HepG2 (cell line): Measurements from ENCODE around the gene CPEB4. TPM values are rescaled to one million over a fixed set of nuclear protein-coding genes. Genes with fewer than 3 reads are reported as not detected.

Experiments used
- ATAC-seq: fragments of 200-7000 bp; cut with Tn5 transposase; 3 replicates; pipeline ENCODE4 v1.9.1; 2020; ENCODE audit warnings: mild to moderate bottlenecking, moderate library complexity
- BruUV-seq: library from RNA; stranded (reverse); fragments of 400-500 nt; replicated peaks from 2 replicates; lab custom pipeline; 2021; lab: Mats Ljungman, UMichigan
- CTCF ChIA-PET: fragments of 300-600 bp; formaldehyde crosslinking; extraction: SDS; loops from one replicate; lab custom pipeline; 2021; ENCODE audit warnings: low total read pairs, inconsistent platforms, low intra/inter-chr PET ratio; lab: Yijun Ruan, JAX
- POLR2A ChIA-PET: fragments of 350-600 bp; sonication (Branson Sonifier 250); formaldehyde crosslinking; loops from one replicate; lab custom pipeline; 2020; ENCODE audit warnings: antibody characterized with exemption, inconsistent platforms; lab: Yijun Ruan, JAX
- DNase-seq: peaks from one replicate; pipeline ENCODE4 v3.0.0-alpha.2; 2015; ENCODE audit warnings: low spot score
- FAIRE-seq: peaks from 3 replicates; lab custom pipeline; 2011; peaks lifted over from hg19 to GRCh38; lab: Jason Lieb, UNC
- H2AFZ ChIP-seq: one replicate; pipeline ENCODE4 v1.6.1; 2011; ENCODE audit warnings: low read length, inconsistent platforms
- H3K27ac ChIP-seq: fragments of 300-600 bp; 3 replicates; pipeline ENCODE4 v1.8.0; 2011; ENCODE audit warnings: mixed run types, mild to moderate bottlenecking, mixed read lengths, low read length, inconsistent platforms; ENCODE audit not compliant: insufficient read depth; ENCODE audit errors: extremely low read length
- H3K27me3 ChIP-seq, 2 experiments: fragments of 200-600 bp in 1 of 2; 2 replicates in 1 of 2; 3 replicates in 1 of 2; pipeline versions ENCODE4 v1.6.0 to v1.8.0; 2011; ENCODE audit warnings: low read length in 2 of 2, mild to moderate bottlenecking in 2 of 2, moderate library complexity in 2 of 2, inconsistent platforms in 1 of 2; ENCODE audit not compliant: insufficient read depth in 2 of 2, control insufficient read depth in 1 of 2
- H3K36me3 ChIP-seq, 2 experiments: fragments of 200-600 bp in 1 of 2; replicated peaks in 1 of 2; 2 replicates in 1 of 2; 3 replicates in 1 of 2; pipeline versions ENCODE4 v1.5.1 to v1.8.0; 2011; ENCODE audit warnings: low read length in 2 of 2, inconsistent platforms in 1 of 2; ENCODE audit not compliant: insufficient read depth in 2 of 2, control insufficient read depth in 1 of 2
- H3K4me1 ChIP-seq: 2 replicates; pipeline ENCODE4 v1.5.1; 2012; ENCODE audit warnings: low read length, inconsistent platforms; ENCODE audit not compliant: insufficient read depth
- H3K4me2 ChIP-seq: 2 replicates; pipeline ENCODE4 v1.6.0; 2011; ENCODE audit warnings: low read depth, low read length, inconsistent platforms
- H3K4me3 ChIP-seq, 3 experiments: fragments of 200-600 bp in 1 of 3; sonication (generic), shearing (Covaris generic) in 1 of 3; replicated peaks in 1 of 3; 2 replicates each; pipeline ENCODE4 v1.5.1; 2011 to 2016; ENCODE audit warnings: low read length in 3 of 3, inconsistent platforms in 2 of 3, low read depth in 2 of 3, mild to moderate bottlenecking in 2 of 3, control low read depth in 1 of 3, mixed read lengths in 1 of 3; ENCODE audit not compliant: insufficient read depth in 1 of 3
- H3K79me2 ChIP-seq: one replicate; pipeline ENCODE4 v1.6.1; 2011; ENCODE audit warnings: low read length, inconsistent platforms; ENCODE audit not compliant: insufficient read depth
- H3K9ac ChIP-seq: 2 replicates; pipeline ENCODE4 v1.6.0; 2011; ENCODE audit warnings: mild to moderate bottlenecking, low read depth, low read length, inconsistent platforms; ENCODE audit not compliant: insufficient read depth
- H3K9me3 ChIP-seq: 2 replicates; pipeline ENCODE4 v1.5.1; 2012; ENCODE audit warnings: mild to moderate bottlenecking, low read length
- H4K20me1 ChIP-seq: 2 replicates; pipeline ENCODE4 v1.6.0; 2011; ENCODE audit warnings: inconsistent platforms, mild to moderate bottlenecking, low read length, moderate library complexity; ENCODE audit not compliant: insufficient read depth
- CBX2 ChIP-seq, 2 experiments: fragments of 200-600 bp in 1 of 2; sonication (generic); formaldehyde crosslinking in 1 of 2; IDR thresholded peaks; 2 replicates each; pipeline versions ENCODE4 v1.7.0 to v1.8.1; 2018 to 2022; ENCODE audit warnings: low read depth in 2 of 2, low read length in 1 of 2, mild to moderate bottlenecking in 1 of 2, missing genetic modification reagents in 1 of 2
- CEBPB ChIP-seq: IDR thresholded peaks from 2 replicates; pipeline ENCODE4 v1.6.1; 2011; ENCODE audit warnings: low read depth, low read length, improper control_type of control experiment, borderline replicate concordance
- JUN ChIP-seq: sonication (generic); formaldehyde crosslinking; IDR thresholded peaks from 2 replicates; pipeline ENCODE4 v1.4.0; 2020; ENCODE audit warnings: mild to moderate bottlenecking, missing genetic modification reagents
- ZNF629 ChIP-seq: sonication (generic); formaldehyde crosslinking; conservative IDR thresholded peaks from 2 replicates; pipeline ENCODE4 v1.5.0; 2020; ENCODE audit warnings: missing genetic modification reagents
- WGBS: methylation state at CpG from one replicate; pipeline ENCODE4 v1.1.6; 2017; ENCODE audit warnings: low lambda C conversion rate; 5-methylcytosine and 5-hydroxymethylcytosine counted together
- in situ Hi-C: cut with HindIII; loops from 2 replicates; pipeline ENCODE4 v1.10.0; 2017; ENCODE audit warnings: low pct_unique_long_range_greater_than_20kb; ENCODE audit not compliant: extremely low pct_ligation_motif_present
- intact Hi-C: fragments of 100-400 bp; cut with micrococcal nuclease; formaldehyde crosslinking; loops from one replicate; pipeline ENCODE4 v1.10.0; 2022; ENCODE audit not compliant: unreplicated experiment
- polyA plus RNA-seq, 8 experiments: library from polyadenylated mRNA; depleted of rRNA in 3 of 8; stranded (reverse) in 7 of 8; unstranded in 1 of 8; fragments of >200 nt; fragmentation: Illumina TruSeq in 4 of 8; extraction: Trizol in 4 of 8; gene quantifications; 2 replicates each; pipeline versions ENCODE4 v1.2.1 to v1.2.3, GENCODE V29; 2011 to 2016; ENCODE audit warnings: low read depth in 4 of 8, missing spikeins in 1 of 8, mixed read lengths in 1 of 8; ENCODE audit not compliant: insufficient read depth in 1 of 8
- total RNA-seq, 5 experiments: library from RNA; depleted of rRNA; stranded (reverse); fragments of >200 nt; fragmentation: Illumina TruSeq; extraction: Trizol; gene quantifications; 2 replicates each; pipeline ENCODE4 v1.2.3, GENCODE V29; 2016; ENCODE audit warnings: low read depth in 1 of 5

The CPEB4 gene
- total and polyA plus RNA-seq, 2 of the 13 experiments (the other 11 are each of a cell fraction or from before 2014, with no cell fraction given): 7.7 to 26.7 TPM

DNA sequence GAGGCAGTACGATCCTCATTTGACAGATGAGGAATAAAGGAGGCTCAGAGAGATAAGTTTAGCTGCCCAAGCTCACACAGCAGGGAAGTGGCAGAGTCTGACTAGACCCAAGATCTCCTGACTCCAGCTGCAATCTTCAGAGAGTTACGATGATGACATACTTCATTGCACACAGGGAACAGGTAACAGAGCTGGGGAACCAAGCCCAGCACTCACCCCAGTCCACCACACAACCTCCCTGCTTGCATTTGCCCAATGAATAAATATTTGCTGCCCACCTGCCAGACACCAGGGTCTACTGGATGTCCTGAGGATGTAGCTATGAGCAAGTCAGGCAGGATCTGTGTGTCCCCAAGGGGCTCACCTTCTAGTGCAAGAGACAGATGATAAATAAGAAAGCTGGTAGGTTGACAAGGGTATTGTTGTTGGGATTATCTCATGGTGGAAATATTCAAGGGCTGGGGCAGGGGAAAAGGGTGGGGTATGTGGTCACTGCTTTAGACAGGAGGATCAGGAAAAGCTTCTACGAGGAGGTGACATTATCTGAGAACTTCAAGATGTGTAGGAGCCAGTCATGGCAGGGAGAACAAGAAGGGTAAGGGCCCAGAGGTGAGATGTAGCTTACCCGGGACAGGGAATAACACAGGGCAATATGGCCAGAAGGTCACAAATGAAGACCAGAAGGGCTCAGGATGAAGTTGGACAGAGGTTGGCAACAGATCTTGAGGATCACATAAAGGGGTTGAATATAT is 28.6 kb upstream of the CPEB4 start:
- FAIRE-seq: no peak
- CTCF ChIA-PET: no interaction called here

DNA sequence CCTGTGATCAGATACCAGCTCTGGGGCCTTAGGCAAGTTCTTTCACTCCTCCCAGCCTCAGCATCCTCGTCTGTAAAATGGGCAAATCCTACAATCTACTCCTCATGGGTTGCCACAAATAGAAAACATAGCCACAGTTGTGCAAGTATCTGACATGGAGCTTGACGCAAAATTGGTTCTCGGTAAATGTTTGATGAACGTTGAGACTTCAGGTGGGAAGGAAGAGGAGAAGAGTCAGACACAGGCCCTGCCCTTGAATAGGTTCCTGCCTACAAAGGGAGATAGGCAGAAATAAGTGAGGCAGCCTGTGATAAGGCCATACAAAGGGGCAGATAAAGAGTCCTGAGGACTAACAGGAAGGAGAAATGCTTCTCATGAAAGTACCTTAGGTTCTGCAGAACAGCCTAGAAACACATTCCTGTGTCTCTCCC is 26.1 kb upstream of the CPEB4 start:
- TF ChIP-seq ZNF629 (CRISPR knock-in tag): peak; percentile 67
- no peak for TF ChIP-seq CBX2 (IDR thresholded peaks at IDR 0.05; ENCODE audit: low read depth, low read length)
- no peak for TF ChIP-seq CBX2 (CRISPR knock-in tag; IDR thresholded peaks at IDR 0.05; ENCODE audit: low read depth)
- H3K27ac ChIP-seq: no peak overlapping the region
- H3K27me3 ChIP-seq: no peaks in the 10 kb centered on the region; a peak in 1 of 5 replicates
- CTCF ChIA-PET: no interaction called here
- BruUV-seq: no TSS peak
- H3K79me2 ChIP-seq: no peaks in the 10 kb centered on the region
- intact Hi-C loops: no loop called here
- no peaks in the 10 kb centered on the region for H3K36me3 ChIP-seq
- peaks cover 50% of the 10 kb centered on the region for H3K4me1 ChIP-seq
- no peak overlapping the region for H2AFZ ChIP-seq
- H4K20me1 ChIP-seq: no peaks in the 10 kb centered on the region
- H3K4me3 ChIP-seq: no peak overlapping the region
- no peaks in the 10 kb centered on the region for H3K9me3 ChIP-seq
- in situ Hi-C loops: no loop called here
- ATAC-seq: no peak
- FAIRE-seq: no peak
- POLR2A ChIA-PET: no interaction called here
- H3K9ac ChIP-seq: no peak overlapping the region
- 49% methylated on average over 4 of the region's 4 CpGs for WGBS
- no peak for DNase-seq
- no peak overlapping the region for H3K4me2 ChIP-seq

More for the DNA sequence above, 28.6 kb upstream of the CPEB4 start:
- TF ChIP-seq CEBPB: 0 out of 2 replicates have a peak, but pooled peaks have one; percentile 13
- no peak for TF ChIP-seq JUN (CRISPR knock-in tag)
- Histone ChIP-seq H3K9me3 (no peaks in the 10 kb centered on the region), H3K9ac (no peak overlapping the region), H3K4me3 (no peak overlapping the region), H3K4me1 (peaks cover 58% of the 10 kb centered on the region), H3K4me2 (no peak overlapping the region), H3K36me3 (no peaks in the 10 kb centered on the region), H3K79me2 (no peaks in the 10 kb centered on the region), H2AFZ (no peak overlapping the region), H4K20me1 (no peaks in the 10 kb centered on the region), H3K27me3 (no peaks in the 10 kb centered on the region; a peak in 1 of 5 replicates), H3K27ac (no peak overlapping the region)
- intact Hi-C loops: no loop called here
- POLR2A ChIA-PET: interaction anchor here (1.0 kb wide), 1 partner anchor 13 kb away, joined by 6 read pairs; no protein-coding TSS in a partner anchor
- DNase-seq: no peak
- WGBS: 36% methylated on average over 4 of the region's 4 CpGs
- BruUV-seq: no TSS peak
- in situ Hi-C loops: no loop called here
- ATAC-seq: no peak
